ENCODE data around the gene C1orf159. TPM values are rescaled to one million over a fixed set of nuclear protein-coding genes. Genes with fewer than 3 reads are reported as not detected.

Gene C1orf159
- total and polyA plus RNA-seq, 2 donors (not counting 1 experiment from before 2014, with no cell fraction given): 23.0 to 25.6 TPM

GRCh38 chr1:1136547-1137230, 20.8 kb upstream of the C1orf159 start:
- peak; percentile 70 for ATAC-seq (ENCODE audit: low read depth)
- intact Hi-C loops (cut with micrococcal nuclease): loop anchor here (1.0 to 2.0 kb wide), 6 partner anchors 8 to 115 kb away; partner anchors contain the start of gene TTLL10
- no peaks in the 10 kb centered on the region for H4K20me1 ChIP-seq (ENCODE audit: control insufficient read depth, insufficient read depth, low read length, poor library complexity, severe bottlenecking)
- Mint-ChIP-seq H3K4me3 (peak overlapping the region; percentile 81), H3K9me3 (ENCODE audit: insufficient read depth) (peaks cover 3% of the 10 kb centered on the region), H3K4me1 (peaks cover 33% of the 10 kb centered on the region), H3K27me3 (no peaks in the 10 kb centered on the region), H3K27ac (peak overlapping the region; percentile 97)
- H2AFZ ChIP-seq (ENCODE audit: insufficient read depth, low read depth, low read length, poor library complexity, severe bottlenecking): no peak overlapping the region
- no peak for TF ChIP-seq EZH2 (IDR thresholded peaks at IDR 0.05; ENCODE audit: borderline replicate concordance, insufficient read depth, low read depth, low read length, poor library complexity, severe bottlenecking)
- TF ChIP-seq, protein P1, sequence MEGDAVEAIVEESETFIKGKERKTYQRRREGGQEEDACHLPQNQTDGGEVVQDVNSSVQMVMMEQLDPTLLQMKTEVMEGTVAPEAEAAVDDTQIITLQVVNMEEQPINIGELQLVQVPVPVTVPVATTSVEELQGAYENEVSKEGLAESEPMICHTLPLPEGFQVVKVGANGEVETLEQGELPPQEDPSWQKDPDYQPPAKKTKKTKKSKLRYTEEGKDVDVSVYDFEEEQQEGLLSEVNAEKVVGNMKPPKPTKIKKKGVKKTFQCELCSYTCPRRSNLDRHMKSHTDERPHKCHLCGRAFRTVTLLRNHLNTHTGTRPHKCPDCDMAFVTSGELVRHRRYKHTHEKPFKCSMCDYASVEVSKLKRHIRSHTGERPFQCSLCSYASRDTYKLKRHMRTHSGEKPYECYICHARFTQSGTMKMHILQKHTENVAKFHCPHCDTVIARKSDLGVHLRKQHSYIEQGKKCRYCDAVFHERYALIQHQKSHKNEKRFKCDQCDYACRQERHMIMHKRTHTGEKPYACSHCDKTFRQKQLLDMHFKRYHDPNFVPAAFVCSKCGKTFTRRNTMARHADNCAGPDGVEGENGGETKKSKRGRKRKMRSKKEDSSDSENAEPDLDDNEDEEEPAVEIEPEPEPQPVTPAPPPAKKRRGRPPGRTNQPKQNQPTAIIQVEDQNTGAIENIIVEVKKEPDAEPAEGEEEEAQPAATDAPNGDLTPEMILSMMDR (IDR thresholded peaks at IDR 0.05): no peak
- WGBS (ENCODE audit: insufficient coverage): under 1% methylated on average over 43 of the region's 48 CpGs
- H3K4me3 ChIP-seq (ENCODE audit: control extremely low read depth in 1 of 5, extremely low read depth in 1 of 5, insufficient read depth in 1 of 5, low read depth in 2 of 5, low read length in 4 of 5): peak overlapping the region in 4 of 5 experiments; percentile 44 to 60 (median 54)
- H3K27me3 ChIP-seq (replicated peaks in 1 of 4; ENCODE audit: control extremely low read depth in 1 of 4, control insufficient read depth in 3 of 4, insufficient read depth in 4 of 4, low read length in 3 of 4): no peaks in the 10 kb centered on the region
- peak overlapping the region; percentile 63 for H3K9ac ChIP-seq (ENCODE audit: low read length)
- CTCF ChIA-PET: interaction anchor here (0.7 to 3.5 kb wide), 6 partner anchors 9 to 114 kb away, joined by 3 to 34 read pairs (median 3); no protein-coding TSS in a partner anchor
- no peaks in the 10 kb centered on the region for H3K79me2 ChIP-seq (ENCODE audit: control insufficient read depth, insufficient read depth, low read length)
- POLR2A ChIA-PET: interaction anchor here (0.6 to 3.4 kb wide), 17 partner anchors 11 to 439 kb away, joined by 3 to 27 read pairs (median 5); partner anchors contain the start of gene TTLL10
- peaks cover 0 to 22% (median 0%) of the 10 kb centered on the region in 3 donors for H3K9me3 ChIP-seq (ENCODE audit: control extremely low read depth in 1 of 3, control insufficient read depth in 2 of 3, insufficient read depth in 1 of 3, low read length in 2 of 3)
- H3K27ac ChIP-seq (ENCODE audit: low read length in 2 of 2): peak overlapping the region; percentile 92 to 94
- H3K36me3 ChIP-seq (replicated peaks in 1 of 2; ENCODE audit: control extremely low read depth in 1 of 2, control insufficient read depth in 1 of 2, extremely low read depth in 1 of 2, insufficient read depth in 2 of 2, low read length in 1 of 2): no peaks in the 10 kb centered on the region
- peak; percentile 89 for DNase-seq
- peaks cover 31 to 53% of the 10 kb centered on the region in 2 donors for H3K4me1 ChIP-seq (ENCODE audit: control insufficient read depth in 2 of 2, insufficient read depth in 2 of 2, low read length in 2 of 2)
- H3K4me2 ChIP-seq (replicated peaks; ENCODE audit: low read depth, low read length, poor library complexity, severe bottlenecking): peak overlapping the region; percentile 92
